A673 (cell line): Measurements from ENCODE around the gene RPAP3.

Experiments used
- CTCF ChIP-seq: fragments of 300-800, 200-600 bp; sonication (generic); conservative IDR thresholded peaks from 2 replicates; pipeline ENCODE4 v1.5.1; 2017; ENCODE audit warnings: low read depth, mild to moderate bottlenecking, antibody characterized with exemption, low read length, moderate library complexity, mixed read lengths
- EZH2 ChIP-seq: fragments of 200-600 bp; sonication (generic); IDR thresholded peaks from 2 replicates; pipeline ENCODE4 v1.6.1; 2017; ENCODE audit warnings: borderline replicate concordance, low read depth, mild to moderate bottlenecking, mixed read lengths, antibody characterized with exemption, low read length; ENCODE audit not compliant: poor library complexity, severe bottlenecking

- TF ChIP-seq CTCF (no peak), EZH2 (no peak)
These were observed 53.2 kb downstream of the RPAP3 start for GRCh38 chr12:47652521-47653234.
